HEK293T (cell line): ENCODE data around the gene IBA57.

Experiments used
- CTCF ChIA-PET: fragments of 350-600 bp; formaldehyde crosslinking; extraction: SDS; loops from one replicate; lab custom pipeline; 2021; ENCODE audit warnings: antibody characterized with exemption, inconsistent platforms; lab: Yijun Ruan, JAX
- POLR2A ChIA-PET: fragments of 350-600 bp; formaldehyde crosslinking; extraction: SDS; loops from one replicate; lab custom pipeline; 2020; ENCODE audit warnings: antibody characterized with exemption, inconsistent platforms; lab: Yijun Ruan, JAX
- DNase-seq: peaks from one replicate; pipeline ENCODE4 v3.0.0; 2012; ENCODE audit warnings: mixed read lengths; ENCODE audit errors: extremely low spot score
- ARNT ChIP-seq: fragments of 450-650 bp; IDR thresholded peaks from 2 replicates; pipeline ENCODE4 v1.6.1; 2017; ENCODE audit warnings: mild to moderate bottlenecking
- BHLHE40 ChIP-seq: fragments of 450-650 bp; IDR thresholded peaks from 2 replicates; pipeline ENCODE4 v1.6.1; 2016; ENCODE audit warnings: mild to moderate bottlenecking, moderate library complexity, borderline replicate concordance
- CTBP1 ChIP-seq: fragments of 450-650 bp; IDR thresholded peaks from 2 replicates; pipeline ENCODE4 v1.6.1; 2016; ENCODE audit warnings: borderline replicate concordance
- ELF4 ChIP-seq: fragments of 450-650 bp; IDR thresholded peaks from 2 replicates; pipeline ENCODE4 v1.6.1; 2017; ENCODE audit warnings: antibody characterized with exemption
- FOXA1 ChIP-seq: fragments of 450-650 bp; IDR thresholded peaks from 2 replicates; pipeline ENCODE4 v1.6.1; 2016; ENCODE audit warnings: mild to moderate bottlenecking
- FOXK2 ChIP-seq: fragments of 450-650 bp; IDR thresholded peaks from 2 replicates; pipeline ENCODE4 v1.6.1; 2016; ENCODE audit warnings: mild to moderate bottlenecking
- FOXM1 ChIP-seq: fragments of 450-650 bp; IDR thresholded peaks from 2 replicates; pipeline ENCODE4 v1.6.1; 2017; ENCODE audit warnings: mild to moderate bottlenecking, borderline replicate concordance
- HDGF ChIP-seq: fragments of 450-650 bp; IDR thresholded peaks from 2 replicates; pipeline ENCODE4 v1.6.1; 2017; ENCODE audit warnings: antibody characterized with exemption, borderline replicate concordance
- L3MBTL2 ChIP-seq: fragments of 450-650 bp; conservative IDR thresholded peaks from 2 replicates; pipeline ENCODE4 v1.6.1; 2016; ENCODE audit warnings: mild to moderate bottlenecking
- LEF1 ChIP-seq: fragments of 450-650 bp; IDR thresholded peaks from 2 replicates; pipeline ENCODE4 v1.6.1; 2017; ENCODE audit warnings: mild to moderate bottlenecking, borderline replicate concordance
- NFRKB ChIP-seq: fragments of 450-650 bp; IDR thresholded peaks from 2 replicates; pipeline ENCODE4 v1.6.1; 2016; ENCODE audit warnings: mild to moderate bottlenecking, moderate library complexity
- PKNOX1 ChIP-seq: fragments of 450-650 bp; IDR thresholded peaks from 2 replicates; pipeline ENCODE4 v1.6.1; 2016
- SP1 ChIP-seq: fragments of 450-650 bp; IDR thresholded peaks from 2 replicates; pipeline ENCODE4 v1.6.1; 2017
- SUZ12 ChIP-seq: fragments of 450-650 bp; IDR thresholded peaks from 2 replicates; pipeline ENCODE4 v1.6.1; 2016; ENCODE audit warnings: mild to moderate bottlenecking
- TARDBP ChIP-seq: fragments of 450-650 bp; IDR thresholded peaks from 2 replicates; pipeline ENCODE4 v1.6.1; 2016
- ZNF384 ChIP-seq: fragments of 450-650 bp; IDR thresholded peaks from 2 replicates; pipeline ENCODE4 v1.6.1; 2016

Gene IBA57

GRCh38 chr1:228123505-228123904 lies 42.1 kb upstream of the IBA57 start:
- no peak for DNase-seq
- TF ChIP-seq ARNT (no peak), CTBP1 (no peak)
- CTCF ChIA-PET, result no interaction called here
- POLR2A ChIA-PET, result interaction anchor here (0.6 kb wide), 1 partner anchor 10 kb away, joined by 3 read pairs; no protein-coding TSS in a partner anchor

DNA sequence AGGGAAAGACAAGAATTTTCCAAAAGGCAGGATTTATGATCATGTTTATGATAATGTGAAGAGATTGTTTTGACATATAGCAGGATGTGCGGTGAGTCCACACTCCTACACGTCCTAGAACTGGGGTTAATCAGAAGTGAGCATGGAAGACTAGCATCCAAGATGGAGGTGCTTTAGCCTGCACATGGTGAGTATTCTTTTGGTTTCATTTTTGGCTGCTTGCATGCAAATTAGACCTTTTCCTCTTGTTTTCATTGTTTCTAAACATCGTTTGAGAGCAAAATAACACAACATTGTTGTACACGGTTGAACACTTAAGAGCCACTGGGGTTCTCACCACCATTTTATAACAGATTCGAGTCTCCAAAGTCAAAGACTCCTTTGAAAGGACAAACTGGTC lies 40.4 kb upstream of the IBA57 start:
- ChIA-PET POLR2A (interaction anchor here (1.0 kb wide), 1 partner anchor 43 kb away, joined by 3 read pairs; the partner anchor contains the start of gene ARF1), CTCF (no interaction called here)
- no peak for DNase-seq
- TF ChIP-seq CTBP1 (no peak), PKNOX1 (no peak), FOXM1 (no peak), TARDBP (no peak), L3MBTL2 (no peak), SP1 (no peak), ZNF384 (no peak), FOXA1 (no peak), SUZ12 (no peak), NFRKB (no peak), ARNT (no peak), LEF1 (no peak), BHLHE40 (no peak), FOXK2 (no peak), ELF4 (no peak), HDGF (no peak)

DNA sequence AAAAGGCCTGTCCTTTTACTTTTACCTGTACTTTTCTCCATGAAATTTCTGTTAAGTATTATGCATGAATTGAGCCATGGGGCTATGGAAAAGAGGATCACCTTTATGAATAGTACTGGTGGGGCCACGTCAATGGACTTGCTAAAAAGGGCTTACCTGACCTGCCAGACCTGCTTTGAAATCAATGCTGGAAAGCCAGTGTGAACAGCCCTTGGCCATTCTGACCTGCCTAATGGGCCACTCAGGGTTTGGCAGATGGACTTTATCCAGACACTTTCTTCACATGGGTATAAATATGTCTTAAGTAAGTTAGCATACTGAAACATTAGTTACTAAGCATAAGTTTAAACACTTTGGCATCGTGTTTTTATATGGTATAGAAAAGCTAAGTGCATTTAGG lies 33.8 kb upstream of the IBA57 start:
- ChIA-PET POLR2A (interaction anchor here (1.0 kb wide), 1 partner anchor 325 kb away, joined by 3 read pairs; a partner anchor contains a TSS), CTCF (interaction anchor here (1.7 kb wide), 1 partner anchor 22 kb away, joined by 7 read pairs; the partner anchor contains the start of gene MRPL55)
- TF ChIP-seq FOXK2, result no peak
- no peak for TF ChIP-seq L3MBTL2
- no peak for TF ChIP-seq ARNT
- TF ChIP-seq LEF1, result no peak
- no peak for TF ChIP-seq PKNOX1
- no peak for TF ChIP-seq HDGF
- TF ChIP-seq NFRKB, result no peak
- TF ChIP-seq SUZ12, result no peak
- TF ChIP-seq SP1, result no peak
- TF ChIP-seq BHLHE40, result no peak
- TF ChIP-seq FOXA1, result no peak
- TF ChIP-seq TARDBP, result no peak
- TF ChIP-seq ZNF384, result no peak
- TF ChIP-seq CTBP1, result no peak
- TF ChIP-seq FOXM1, result no peak
- no peak for DNase-seq

- DNase-seq, result no peak
- ChIA-PET POLR2A (interaction anchor here (1.3 kb wide), 1 partner anchor 24 kb away, joined by 3 read pairs; no protein-coding TSS in a partner anchor), CTCF (no interaction called here)
- TF ChIP-seq LEF1 (no peak), TARDBP (no peak), FOXK2 (no peak), HDGF (no peak), PKNOX1 (no peak), ELF4 (no peak), NFRKB (no peak), L3MBTL2 (no peak), CTBP1 (no peak), ZNF384 (no peak), BHLHE40 (no peak), SUZ12 (no peak), SP1 (no peak), FOXA1 (no peak), FOXM1 (no peak)
Observed at GRCh38 chr1:228134591-228134990, 31.0 kb upstream of the IBA57 start.

DNA sequence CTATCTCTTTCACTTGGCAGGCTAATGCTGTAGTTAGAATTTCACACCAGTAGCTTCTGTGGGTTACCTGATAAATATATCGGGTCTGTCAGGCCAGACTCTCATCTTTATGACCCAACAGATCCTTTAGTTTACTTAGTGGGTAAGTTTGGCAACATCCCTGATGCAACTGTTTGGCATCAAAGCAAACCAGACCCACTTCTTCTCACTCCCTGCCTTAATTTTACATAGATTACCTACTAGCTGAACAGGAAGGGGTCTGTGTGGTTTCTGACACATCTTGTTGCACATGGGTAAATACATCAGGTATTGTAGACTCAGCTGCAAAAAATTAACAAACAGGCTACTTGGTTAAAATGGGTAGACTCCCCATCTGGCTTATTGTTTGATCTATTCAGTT lies 28.7 kb upstream of the IBA57 start:
- ChIA-PET POLR2A (interaction anchor here (2.5 kb wide), 1 partner anchor 29 kb away, joined by 12 read pairs; the partner anchor contains the start of gene IBA57), CTCF (no interaction called here)
- TF ChIP-seq FOXM1 (no peak), ARNT (no peak), SP1 (no peak), SUZ12 (no peak), ZNF384 (no peak), BHLHE40 (no peak), PKNOX1 (no peak), TARDBP (no peak), NFRKB (no peak), FOXA1 (no peak), HDGF (no peak), ELF4 (no peak), CTBP1 (no peak), L3MBTL2 (no peak)
- no peak for DNase-seq
